ENCODE data around the gene MED29.

Gene MED29

GRCh38 chr19:39411081-39411831 lies 20.1 kb downstream of the MED29 start:
- no peak for TF ChIP-seq CTCF (IDR thresholded peaks at IDR 0.05; ENCODE audit: control insufficient read depth, insufficient read depth, low read depth, low read length, missing control alignments)

GRCh38 chr19:39411832-39412099 lies 20.6 kb downstream of the MED29 start:
- peak; percentile 76 for DNase-seq (ENCODE audit: low read depth)
- peak; percentile 84 for TF ChIP-seq CTCF (IDR thresholded peaks at IDR 0.05; ENCODE audit: control insufficient read depth, insufficient read depth, low read depth, low read length, missing control alignments)
- H3K4me3 ChIP-seq (ENCODE audit: control insufficient read depth, low read depth, low read length), result no peak overlapping the region

More at GRCh38 chr19:39411081-39411831, 20.1 kb downstream of the MED29 start:
- no peak overlapping the region; the same call in 1 of the 2 replicates for H3K4me3 ChIP-seq (ENCODE audit: control insufficient read depth, low read depth, low read length)
- no peak for DNase-seq (ENCODE audit: low read depth)

- H3K4me3 ChIP-seq (ENCODE audit: control insufficient read depth, low read depth, low read length), result peak within 1 kb of the TSS; percentile 65
- peak; percentile 99 for DNase-seq (ENCODE audit: low read depth)
- TF ChIP-seq CTCF (IDR thresholded peaks at IDR 0.05; ENCODE audit: control insufficient read depth, insufficient read depth, low read depth, low read length, missing control alignments), result peak; percentile 87
Measured at GRCh38 chr19:39412100-39412866, 21.1 kb downstream of the MED29 start, which contains the start of gene PLEKHG2. PLEKHG2 (plus strand) TSS chr19:39412669; CDS start chr19:39414087, 1,418 bp downstream.

GRCh38 chr19:39412867-39413271 lies 21.7 kb downstream of the MED29 start:
- DNase-seq (ENCODE audit: low read depth), result no peak
- H3K4me3 ChIP-seq (ENCODE audit: control insufficient read depth, low read depth, low read length), result peak overlapping the region; percentile 65
- TF ChIP-seq CTCF (IDR thresholded peaks at IDR 0.05; ENCODE audit: control insufficient read depth, insufficient read depth, low read depth, low read length, missing control alignments), result no peak

GRCh38 chr19:39413272-39413910 lies 22.2 kb downstream of the MED29 start:
- peak overlapping the region; percentile 65 for H3K4me3 ChIP-seq (ENCODE audit: control insufficient read depth, low read depth, low read length)
- no peak for TF ChIP-seq CTCF (IDR thresholded peaks at IDR 0.05; ENCODE audit: control insufficient read depth, insufficient read depth, low read depth, low read length, missing control alignments)
- no peak for DNase-seq (ENCODE audit: low read depth)

- no peak for DNase-seq (ENCODE audit: low read depth)
- peak overlapping the region; percentile 65 for H3K4me3 ChIP-seq (ENCODE audit: control insufficient read depth, low read depth, low read length)
Measured at GRCh38 chr19:39413911-39414608, 22.9 kb downstream of the MED29 start.

More at GRCh38 chr19:39413911-39414608, 22.9 kb downstream of the MED29 start:
- peak; percentile 43 for TF ChIP-seq CTCF (IDR thresholded peaks at IDR 0.05; ENCODE audit: control insufficient read depth, insufficient read depth, low read depth, low read length, missing control alignments)

Measured in AG09309 (cell line).